ENCODE results near the gene CCDC138.

- TF ChIP-seq POLR2A (IDR thresholded peaks at IDR 0.05; ENCODE audit: low read depth, low read length) (no peak), POLR2AphosphoS5 (IDR thresholded peaks at IDR 0.05; ENCODE audit: low read depth, low read length) (no peak)
Measured at GRCh38 chr2:108786008-108786353, 590 bp upstream of the CCDC138 start.

Data from GM12891 (cell line).